Measurements from ENCODE around the gene PET117.
"Not testable (repeated sequence)": the region's sequence is repeated elsewhere in the genome, so short reads cannot be mapped to it uniquely, and the experiment has no call there.

The PET117 gene

GRCh38 chr20:18137412-18138265, at the start of gene PET117, which contains the start of gene KAT14:
TSS of gene PET117 (plus strand) at chr20:18137863. CDS start at chr20:18137956, 93 bp downstream.
TSS of gene KAT14 (plus strand) at chr20:18137863. CDS start at chr20:18142661, 4,798 bp downstream.
- DNase-seq (ENCODE audit: low read depth in 3 of 3), result peak; percentile 83 to 90 (median 83)

- not testable (repeated sequence) for DNase-seq (ENCODE audit: low read depth in 3 of 3)
Measured at GRCh38 chr20:18088298-18088697, 49.4 kb upstream of the PET117 start.

GRCh38 chr20:18088841-18089240, 48.8 kb upstream of the PET117 start:
- DNase-seq (ENCODE audit: low read depth in 3 of 3), result not testable (repeated sequence)

GRCh38 chr20:18090044-18090443, 47.6 kb upstream of the PET117 start:
- no peak for DNase-seq (ENCODE audit: low read depth in 3 of 3)

GRCh38 chr20:18090477-18090876, 47.2 kb upstream of the PET117 start:
- DNase-seq (ENCODE audit: low read depth in 3 of 3), result no peak

- DNase-seq (ENCODE audit: low read depth in 3 of 3), result no peak
Measured at GRCh38 chr20:18091623-18092022, 46.0 kb upstream of the PET117 start.

- DNase-seq (ENCODE audit: low read depth in 3 of 3), result no peak
Measured at GRCh38 chr20:18092890-18093289, 44.8 kb upstream of the PET117 start.

- no peak for DNase-seq (ENCODE audit: low read depth in 3 of 3)
Measured at GRCh38 chr20:18093388-18093787, 44.3 kb upstream of the PET117 start.

GRCh38 chr20:18094191-18094590, 43.5 kb upstream of the PET117 start:
- no peak for DNase-seq (ENCODE audit: low read depth in 3 of 3)

GRCh38 chr20:18100569-18100968, 37.1 kb upstream of the PET117 start:
- not testable (repeated sequence) for DNase-seq (ENCODE audit: low read depth in 3 of 3)

- no peak for DNase-seq (ENCODE audit: low read depth in 3 of 3)
Measured at GRCh38 chr20:18101125-18101810, 36.4 kb upstream of the PET117 start.

GRCh38 chr20:18103497-18103896, 34.2 kb upstream of the PET117 start:
- no peak for DNase-seq (ENCODE audit: low read depth in 3 of 3)

- no peak for DNase-seq (ENCODE audit: low read depth in 3 of 3)
Measured at GRCh38 chr20:18108326-18108725, 29.3 kb upstream of the PET117 start.

GRCh38 chr20:18128574-18128973, 9.1 kb upstream of the PET117 start:
- DNase-seq (ENCODE audit: low read depth in 3 of 3), result not testable (repeated sequence)

GRCh38 chr20:18132663-18133062, 5.0 kb upstream of the PET117 start:
- DNase-seq (ENCODE audit: low read depth in 3 of 3), result no peak

GRCh38 chr20:18133962-18134361, 3.7 kb upstream of the PET117 start:
- no peak for DNase-seq (ENCODE audit: low read depth in 3 of 3)

- DNase-seq (ENCODE audit: low read depth in 3 of 3), result no peak
Measured at GRCh38 chr20:18138266-18138582, 561 bp downstream of the PET117 start.

GRCh38 chr20:18138639-18139583, 1.2 kb downstream of the PET117 start:
- DNase-seq (ENCODE audit: low read depth in 3 of 3), result no peak

GRCh38 chr20:18139832-18140231, 2.2 kb downstream of the PET117 start:
- DNase-seq (ENCODE audit: low read depth in 3 of 3), result no peak

GRCh38 chr20:18144541-18145099, 7.0 kb downstream of the PET117 start:
- no peak for DNase-seq (ENCODE audit: low read depth in 3 of 3)

- DNase-seq (ENCODE audit: low read depth in 3 of 3), result no peak
Measured at GRCh38 chr20:18154342-18154741, 16.7 kb downstream of the PET117 start.

GRCh38 chr20:18156045-18156444, 18.4 kb downstream of the PET117 start:
- no peak for DNase-seq (ENCODE audit: low read depth in 3 of 3)
